GM12878 (cell line): Measurements from ENCODE around the gene ZSCAN22. TPM values are rescaled to one million over a fixed set of nuclear protein-coding genes. Genes with fewer than 3 reads are reported as not detected.

Experiments
- ATAC-seq: fragments of 200-7000 bp; cut with Tn5 transposase; 3 replicates; pipeline ENCODE4 v1.9.1; 2020; ENCODE audit warnings: mild to moderate bottlenecking, moderate library complexity
- BruUV-seq: library from RNA; stranded (reverse); fragments of 400-500 nt; replicated peaks from 2 replicates; lab custom pipeline; 2021; lab: Mats Ljungman, UMichigan
- CTCF ChIA-PET: fragments of 300-600 bp; sonication (Branson Sonifier 250); formaldehyde crosslinking; extraction: SDS; loops from one replicate; lab custom pipeline; 2021; ENCODE audit warnings: inconsistent platforms; lab: Yijun Ruan, JAX
- POLR2A ChIA-PET: fragments of 350-600 bp; formaldehyde crosslinking; extraction: SDS; loops from one replicate; lab custom pipeline; 2021; ENCODE audit warnings: inconsistent platforms; lab: Charles Lee
- RAD21 ChIA-PET: fragments of 300-600 bp; sonication (Branson Sonifier 250); formaldehyde crosslinking; loops from one replicate; lab custom pipeline; 2023; ENCODE audit warnings: antibody characterized with exemption; ENCODE audit not compliant: unreplicated experiment; lab: Charles Lee
- SMC1A ChIA-PET: fragments of 300-600 bp; sonication (Branson Sonifier 250); formaldehyde crosslinking; loops from one replicate; lab custom pipeline; 2023; ENCODE audit not compliant: unreplicated experiment, uncharacterized antibody; lab: Charles Lee
- DNase-seq: peaks from one replicate; pipeline ENCODE4 v3.0.0-alpha.2; 2011; ENCODE audit warnings: low read depth, low spot score
- FAIRE-seq: peaks from 3 replicates; lab custom pipeline; 2011; peaks lifted over from hg19 to GRCh38; lab: Jason Lieb, UNC
- H2AFZ ChIP-seq: 2 replicates; pipeline ENCODE4 v1.6.0; 2011; ENCODE audit warnings: low read depth, low read length, control low read depth; ENCODE audit not compliant: control insufficient read depth
- H3K27ac ChIP-seq: 2 replicates; pipeline ENCODE4 v1.5.1; 2011; ENCODE audit warnings: control low read depth; ENCODE audit not compliant: control insufficient read depth, insufficient read depth
- H3K27me3 ChIP-seq, 2 experiments: replicated peaks in 1 of 2; 2 replicates each; pipeline versions ENCODE4 v1.6.0 to v1.6.1; 2011; ENCODE audit warnings: low read length in 1 of 2; ENCODE audit not compliant: control insufficient read depth in 2 of 2, insufficient read depth in 2 of 2
- H3K36me3 ChIP-seq, 2 experiments: 2 replicates each; pipeline ENCODE4 v1.5.1; 2011; ENCODE audit warnings: low read length in 1 of 2; ENCODE audit not compliant: control insufficient read depth in 2 of 2, insufficient read depth in 2 of 2
- H3K4me1 ChIP-seq: 2 replicates; pipeline ENCODE4 v1.6.1; 2011; ENCODE audit warnings: mild to moderate bottlenecking, low read length, moderate library complexity, mixed read lengths; ENCODE audit not compliant: control insufficient read depth, insufficient read depth
- H3K4me2 ChIP-seq: 2 replicates; pipeline ENCODE4 v1.6.0; 2011; ENCODE audit warnings: control low read depth; ENCODE audit not compliant: control insufficient read depth, insufficient read depth
- H3K4me3 ChIP-seq: fragments of 200-600 bp; sonication (generic); 2 replicates; pipeline ENCODE4 v1.5.1; 2016
- H3K79me2 ChIP-seq: 2 replicates; pipeline ENCODE4 v1.6.0; 2011; ENCODE audit warnings: low read length; ENCODE audit not compliant: control insufficient read depth, insufficient read depth
- H3K9ac ChIP-seq: 2 replicates; pipeline ENCODE4 v1.8.0; 2011; ENCODE audit warnings: low read length, control low read depth, mixed read lengths; ENCODE audit not compliant: control insufficient read depth, insufficient read depth
- H3K9me3 ChIP-seq: replicated peaks from 3 replicates; pipeline ENCODE4 v1.5.1; 2011; ENCODE audit warnings: mild to moderate bottlenecking, low read length; ENCODE audit not compliant: control insufficient read depth, insufficient read depth
- H4K20me1 ChIP-seq: 2 replicates; pipeline ENCODE4 v1.6.0; 2011; ENCODE audit not compliant: control insufficient read depth, insufficient read depth
- ATF7 ChIP-seq: fragments of 450-650 bp; IDR thresholded peaks from 2 replicates; pipeline ENCODE4 v1.6.1; 2016; ENCODE audit warnings: low read depth, mild to moderate bottlenecking
- BHLHE40 ChIP-seq, 2 experiments: fragments of 450-650 bp in 1 of 2; IDR thresholded peaks; 2 replicates each; pipeline ENCODE4 v1.6.1; 2011 to 2017; ENCODE audit warnings: low read depth in 2 of 2, borderline replicate concordance in 1 of 2, improper control_type of control experiment in 1 of 2, low read length in 1 of 2, mild to moderate bottlenecking in 1 of 2
- CHD4 ChIP-seq: fragments of 200-600 bp; sonication (generic); IDR thresholded peaks from 2 replicates; pipeline ENCODE4 v1.6.1; 2016; ENCODE audit warnings: mild to moderate bottlenecking
- EGR1 ChIP-seq, 2 experiments: IDR thresholded peaks; 1 replicate in 1 of 2; 2 replicates in 1 of 2; pipeline ENCODE4 v1.6.1; 2011 to 2012; ENCODE audit warnings: low read depth in 2 of 2, low read length in 2 of 2, borderline replicate concordance in 1 of 2, mild to moderate bottlenecking in 1 of 2, moderate library complexity in 1 of 2
- GABPA ChIP-seq: IDR thresholded peaks from 2 replicates; pipeline ENCODE4 v1.6.1; 2014; ENCODE audit warnings: antibody characterized with exemption, low read depth, mild to moderate bottlenecking, inconsistent platforms
- NBN ChIP-seq: fragments of 450-650 bp; IDR thresholded peaks from 2 replicates; pipeline ENCODE4 v1.6.1; 2016
- ZNF217 ChIP-seq: fragments of 450-650 bp; IDR thresholded peaks from 2 replicates; pipeline ENCODE4 v1.6.1; 2017; ENCODE audit warnings: antibody characterized with exemption, mild to moderate bottlenecking
- WGBS: methylation state at CpG from one replicate; pipeline ENCODE4 v1.1.6; 2016; ENCODE audit warnings: low lambda C conversion rate; ENCODE audit not compliant: insufficient replicate concordance, insufficient coverage; ENCODE audit errors: missing lambda C conversion rate; 5-methylcytosine and 5-hydroxymethylcytosine counted together
- in situ Hi-C: fragments of 300-500 bp; cut with MboI; formaldehyde crosslinking; loops from 9 replicates; pipeline ENCODE4 v1.14.3; 2018; ENCODE audit warnings: mixed read lengths
- intact Hi-C: fragments of 100-400 bp; cut with micrococcal nuclease; formaldehyde crosslinking; loops from one replicate; pipeline ENCODE4 v1.14.2; 2022; ENCODE audit not compliant: unreplicated experiment
- polyA plus RNA-seq, 11 experiments: library from polyadenylated mRNA; depleted of rRNA in 4 of 11; unstranded in 6 of 11; stranded (reverse) in 5 of 11; fragments of >200 nt; fragmentation: Nextera tagmentation in 4 of 11; fragmentation: Illumina TruSeq in 1 of 11; extraction: Ambion mirVana in 4 of 11; extraction: Trizol in 1 of 11; gene quantifications; 1 replicate in 1 of 11; 2 replicates in 10 of 11; pipeline versions ENCODE4 v1.2.1 to v1.2.3, GENCODE V29; 2011 to 2016; ENCODE audit warnings: inconsistent platforms in 2 of 11, missing spikeins in 2 of 11, low read depth in 1 of 11
- total RNA-seq, 4 experiments: library from RNA; depleted of rRNA in 3 of 4; stranded (reverse); fragments of >200 nt in 3 of 4; fragmentation: Illumina TruSeq in 1 of 4; extraction: Trizol in 1 of 4; gene quantifications; 2 replicates each; pipeline versions ENCODE4 v1.2.1 to v1.2.3, GENCODE V29; 2013 to 2021

The ZSCAN22 gene
- total and polyA plus RNA-seq, 10 of the 15 experiments (the other 5 are each of a cell fraction or from before 2014, with no cell fraction given): 0.49 to 3.9 (median 2.6) TPM

DNA sequence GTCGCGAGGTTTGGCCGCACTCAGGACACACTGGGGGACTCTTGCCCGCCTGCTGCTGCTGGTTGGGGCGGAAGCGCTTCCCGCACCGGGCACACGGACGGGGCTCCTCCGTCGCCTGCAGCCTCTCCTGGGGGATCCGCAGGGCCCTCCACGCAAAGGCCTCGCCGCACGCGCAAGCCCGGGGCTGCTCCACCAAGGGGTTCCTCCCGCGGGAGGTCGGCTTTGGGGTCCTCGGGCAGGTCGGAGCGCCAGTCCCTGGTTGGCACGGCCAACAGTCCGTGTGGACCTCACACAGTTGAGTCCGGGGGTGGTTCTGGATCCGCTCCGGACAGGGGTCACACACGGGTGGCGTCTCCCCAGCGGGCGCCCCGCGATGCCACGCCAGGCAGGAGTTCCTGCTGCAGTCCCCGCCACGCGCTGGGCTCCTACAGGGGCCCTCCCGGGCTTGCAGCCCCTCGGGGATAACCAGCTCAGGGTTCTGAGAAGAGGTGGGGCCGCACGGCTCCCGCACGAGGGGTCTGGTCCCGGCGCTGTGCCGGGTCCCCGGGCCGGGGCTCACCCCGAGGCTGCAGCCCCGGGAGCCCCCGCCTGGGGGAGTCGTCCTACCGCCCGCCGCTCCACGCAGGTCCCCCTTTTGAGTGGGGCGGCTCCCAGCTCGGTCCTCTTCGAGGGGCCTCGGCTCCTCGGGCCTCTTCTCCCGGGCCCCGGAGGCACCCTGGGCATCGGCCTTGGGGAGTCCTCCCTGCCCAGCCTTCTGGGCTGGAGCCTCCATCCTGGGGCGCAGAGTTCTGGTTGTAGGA is 42.0 kb downstream of the ZSCAN22 start:
- ChIA-PET CTCF (no interaction called here), SMC1A (no interaction called here), RAD21 (no interaction called here), POLR2A (no interaction called here)
- in situ Hi-C loops (no loop called here), intact Hi-C loops (no loop called here)
- no peak overlapping the region for H2AFZ ChIP-seq
- no peak overlapping the region for H3K9ac ChIP-seq
- H3K4me2 ChIP-seq: no peak overlapping the region
- peaks cover 7% of the 10 kb centered on the region for H3K4me1 ChIP-seq
- ATAC-seq (no peak), DNase-seq (no peak)
- no peaks in the 10 kb centered on the region for H3K27me3 ChIP-seq
- H3K79me2 ChIP-seq: no peaks in the 10 kb centered on the region
- H3K4me3 ChIP-seq: no peak overlapping the region
- BruUV-seq: no TSS peak
- no peaks in the 10 kb centered on the region for H4K20me1 ChIP-seq
- H3K27ac ChIP-seq: no peak overlapping the region
- H3K36me3 ChIP-seq: no peaks in the 10 kb centered on the region
- TF ChIP-seq BHLHE40 (IDR thresholded peaks at IDR 0.05; ENCODE audit: borderline replicate concordance in 1 of 2, low read depth in 2 of 2, low read length in 1 of 2) (no peak), ATF7 (no peak), NBN (no peak), EGR1 (IDR thresholded peaks at IDR 0.05; ENCODE audit: borderline replicate concordance in 1 of 2, low read depth in 2 of 2, low read length in 2 of 2) (no peak), GABPA (no peak), ZNF217 (no peak), CHD4 (no peak)
- TF ChIP-seq, all 136 proteins: peak for 0
- no peaks in the 10 kb centered on the region for H3K9me3 ChIP-seq
- FAIRE-seq: no peak
- 93% methylated on average over 46 of the region's 68 CpGs for WGBS
